GM10266 (cell line): ENCODE data around the gene CFAP46.

Source experiments
- DNase-seq: peaks from one replicate; pipeline ENCODE4 v3.0.0; 2012; ENCODE audit errors: extremely low spot score
- TF ChIP-seq, protein P1 (sequence below): IDR thresholded peaks from 2 replicates; pipeline ENCODE4 v1.5.1; 2012; ENCODE audit warnings: mild to moderate bottlenecking, low read depth; ENCODE audit not compliant: control insufficient read depth, insufficient read depth; ENCODE audit errors: missing control alignments

Gene CFAP46

DNA sequence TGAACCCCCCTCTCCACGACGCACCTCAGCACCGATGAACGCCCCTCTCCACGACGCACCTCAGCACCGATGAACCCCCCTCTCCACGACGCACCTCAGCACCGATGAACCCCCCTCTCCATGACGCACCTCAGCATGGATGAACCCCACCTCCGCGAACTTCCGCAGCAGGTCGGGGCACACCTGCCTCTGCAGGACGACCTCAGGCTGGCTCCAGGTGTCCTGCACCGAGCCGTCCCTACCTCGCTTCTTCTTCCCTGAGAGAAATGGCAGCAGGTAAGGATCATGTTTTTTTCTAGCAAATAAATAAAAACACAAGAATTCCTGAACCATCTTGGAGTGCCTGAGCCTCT is 24.1 kb downstream of the CFAP46 start:
- TF ChIP-seq, protein P1, sequence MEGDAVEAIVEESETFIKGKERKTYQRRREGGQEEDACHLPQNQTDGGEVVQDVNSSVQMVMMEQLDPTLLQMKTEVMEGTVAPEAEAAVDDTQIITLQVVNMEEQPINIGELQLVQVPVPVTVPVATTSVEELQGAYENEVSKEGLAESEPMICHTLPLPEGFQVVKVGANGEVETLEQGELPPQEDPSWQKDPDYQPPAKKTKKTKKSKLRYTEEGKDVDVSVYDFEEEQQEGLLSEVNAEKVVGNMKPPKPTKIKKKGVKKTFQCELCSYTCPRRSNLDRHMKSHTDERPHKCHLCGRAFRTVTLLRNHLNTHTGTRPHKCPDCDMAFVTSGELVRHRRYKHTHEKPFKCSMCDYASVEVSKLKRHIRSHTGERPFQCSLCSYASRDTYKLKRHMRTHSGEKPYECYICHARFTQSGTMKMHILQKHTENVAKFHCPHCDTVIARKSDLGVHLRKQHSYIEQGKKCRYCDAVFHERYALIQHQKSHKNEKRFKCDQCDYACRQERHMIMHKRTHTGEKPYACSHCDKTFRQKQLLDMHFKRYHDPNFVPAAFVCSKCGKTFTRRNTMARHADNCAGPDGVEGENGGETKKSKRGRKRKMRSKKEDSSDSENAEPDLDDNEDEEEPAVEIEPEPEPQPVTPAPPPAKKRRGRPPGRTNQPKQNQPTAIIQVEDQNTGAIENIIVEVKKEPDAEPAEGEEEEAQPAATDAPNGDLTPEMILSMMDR, result no peak
- DNase-seq, result no peak

DNA sequence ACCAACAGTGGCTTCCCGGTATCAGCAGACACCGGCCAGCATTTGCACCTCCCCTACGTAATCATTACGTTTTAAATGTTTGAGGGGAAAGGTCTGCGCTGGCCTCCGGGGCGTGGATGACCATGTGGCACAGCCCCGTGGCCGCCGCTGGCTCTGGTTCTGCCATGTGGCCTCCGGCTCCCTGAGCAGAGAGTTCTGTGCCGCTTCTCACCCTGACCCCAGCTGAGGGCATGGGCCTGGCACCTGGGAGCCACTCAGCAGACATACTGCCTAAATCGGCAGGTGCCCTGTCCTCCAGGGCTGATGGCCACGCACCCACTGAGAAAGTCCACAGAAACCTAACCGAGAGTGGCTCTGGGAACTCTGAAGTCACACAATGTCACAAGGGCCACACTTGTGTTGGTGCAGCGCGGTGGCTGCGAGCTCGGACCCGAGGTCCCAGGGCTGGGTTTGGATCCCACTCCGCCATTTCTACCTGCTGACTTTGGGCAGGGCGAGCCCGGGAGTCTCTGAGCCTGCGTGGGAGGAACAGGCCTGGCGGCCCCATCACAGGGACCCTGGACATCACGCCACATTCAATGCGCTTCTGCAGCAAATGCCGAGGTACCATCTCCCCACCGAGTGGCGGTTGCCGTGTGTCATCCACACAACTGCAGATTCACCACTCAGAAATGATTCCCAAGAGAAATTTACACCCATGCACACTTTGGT is 25.3 kb downstream of the CFAP46 start:
- TF ChIP-seq, protein P1, result no peak
- DNase-seq, result no peak

DNA sequence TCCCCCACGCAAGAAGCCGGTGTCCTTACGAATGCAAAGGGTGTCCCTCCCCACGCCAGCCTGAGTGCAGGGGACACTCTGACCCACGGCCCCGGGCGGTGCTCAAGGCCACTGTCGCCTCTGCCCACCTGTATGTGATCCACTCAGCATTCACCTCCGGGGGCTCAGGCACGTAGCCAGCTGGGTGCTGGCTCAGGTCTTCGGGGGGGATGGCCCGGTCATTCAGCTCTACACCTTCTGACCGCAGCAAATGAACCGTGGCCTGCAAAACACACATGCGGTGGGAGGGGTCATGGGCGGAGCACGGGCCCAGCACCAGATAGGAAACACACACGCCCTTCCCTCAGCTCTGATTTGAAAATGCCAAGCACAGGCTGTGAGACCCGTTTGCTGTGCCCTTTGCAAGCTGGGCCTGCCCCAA is 25.9 kb downstream of the CFAP46 start:
- TF ChIP-seq, protein P1, result no peak
- no peak for DNase-seq

DNA sequence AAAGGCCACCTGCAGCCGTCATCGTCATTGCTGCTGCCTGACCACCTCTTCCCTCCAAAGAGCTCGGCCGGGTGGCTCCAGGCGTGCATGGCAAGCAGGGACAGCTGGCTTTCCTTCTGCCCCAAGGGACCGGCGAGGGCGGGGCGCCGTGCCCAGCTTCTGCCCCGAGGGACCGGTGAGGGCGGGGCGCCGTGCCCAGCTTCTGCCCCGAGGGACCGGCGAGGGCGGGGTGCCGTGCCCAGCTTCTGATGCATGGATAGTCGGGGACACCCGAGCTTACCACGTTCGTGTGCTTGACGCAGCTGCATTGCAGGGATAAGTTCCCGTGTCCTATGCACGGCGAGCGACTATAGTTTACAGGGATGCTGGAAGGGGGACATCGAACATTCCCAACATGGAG is 27.0 kb downstream of the CFAP46 start:
- no peak for DNase-seq
- TF ChIP-seq, protein P1, result no peak

DNA sequence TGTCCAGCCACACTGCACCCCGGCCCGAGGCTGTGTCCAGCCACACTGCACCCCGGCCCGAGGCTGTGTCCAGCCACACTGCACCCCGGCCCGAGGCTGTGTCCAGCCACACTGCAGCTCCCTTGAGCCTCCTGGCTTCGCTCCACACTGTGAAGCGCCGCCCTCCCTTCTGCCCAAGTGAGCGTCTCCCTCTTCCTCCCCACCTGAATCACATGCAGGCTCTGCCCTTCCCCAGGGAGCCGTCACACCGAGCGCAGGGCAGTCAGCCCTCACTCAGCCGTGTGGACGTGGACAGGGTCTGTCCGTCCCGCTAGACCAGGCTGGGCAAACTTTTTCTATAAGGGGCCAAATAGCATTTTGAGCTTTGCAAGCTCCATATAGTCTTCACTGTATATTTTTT is 27.6 kb downstream of the CFAP46 start:
- DNase-seq, result no peak
- TF ChIP-seq, protein P1, result no peak

DNA sequence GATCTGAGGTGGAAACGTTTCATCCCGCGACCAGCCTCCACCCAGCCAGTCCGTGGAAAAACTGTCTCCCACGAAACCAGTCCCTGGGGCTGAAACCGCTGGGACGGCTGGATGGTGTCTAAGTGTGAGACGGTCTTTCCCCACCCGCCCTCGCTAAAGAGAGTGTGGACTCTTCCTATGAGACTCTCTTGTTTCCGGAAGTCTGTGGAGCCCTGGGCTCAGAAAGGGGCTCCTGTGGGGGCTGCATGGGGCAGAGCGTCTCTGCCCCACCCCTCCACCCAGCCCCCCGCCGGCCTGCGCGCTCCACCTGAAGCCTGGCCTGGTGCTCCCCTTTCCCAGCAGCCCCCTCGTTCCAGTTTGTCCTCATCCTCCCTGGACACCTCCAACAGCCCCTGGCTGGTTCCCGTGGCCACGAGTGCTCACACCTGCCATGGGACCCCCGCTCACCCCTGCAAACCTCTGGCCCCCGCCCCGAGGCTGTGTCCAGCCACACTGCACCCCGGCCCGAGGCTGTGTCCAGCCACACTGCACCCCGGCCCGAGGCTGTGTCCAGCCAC is 28.7 kb downstream of the CFAP46 start:
- DNase-seq, result no peak
- TF ChIP-seq, protein P1, result no peak

DNA sequence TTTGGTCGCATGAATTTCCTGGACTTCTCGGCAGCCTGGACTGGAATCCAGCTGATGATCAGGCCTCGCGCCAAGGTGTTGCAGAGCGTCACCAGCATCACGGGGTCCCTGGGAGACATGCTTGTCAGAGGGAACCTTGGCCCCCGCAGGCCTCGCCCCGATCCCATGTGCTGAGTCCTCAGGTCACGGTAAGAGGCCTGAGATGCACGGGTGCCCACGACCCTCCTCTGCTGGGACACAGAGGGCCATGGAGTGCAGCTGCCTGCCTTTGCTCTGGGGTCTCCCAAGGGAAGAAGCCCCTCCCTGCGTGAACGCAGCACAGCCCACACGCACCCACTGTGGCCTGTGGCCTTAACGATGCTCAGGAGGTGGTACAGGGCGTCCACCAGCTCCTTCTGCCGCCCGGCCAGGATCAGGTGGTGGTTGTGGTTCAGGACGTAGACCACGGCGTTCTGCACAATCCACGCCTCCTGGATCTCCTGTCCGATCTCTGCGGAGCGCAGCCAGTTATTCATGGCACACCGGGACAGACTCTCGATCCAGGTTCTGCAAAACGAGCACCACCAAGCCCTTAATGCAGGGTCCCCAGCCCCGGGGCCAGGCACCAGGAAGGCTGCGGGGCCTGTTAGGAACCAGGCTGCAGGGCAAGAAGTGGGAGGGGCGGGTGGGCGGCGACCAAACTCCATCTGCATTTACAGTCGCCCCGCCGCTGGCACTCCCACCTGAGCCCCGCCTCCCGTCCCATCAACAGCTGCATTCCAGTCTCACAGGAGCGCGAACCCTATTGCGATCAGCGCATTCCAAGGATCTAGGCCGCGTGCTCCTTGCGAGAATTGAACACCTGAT is 29.4 kb downstream of the CFAP46 start:
- DNase-seq, result no peak
- TF ChIP-seq, protein P1, result no peak
